HepG2 (cell line): ENCODE measurements around the gene MAPK8IP1. TPM values are rescaled to one million over a fixed set of nuclear protein-coding genes. Genes with fewer than 3 reads are reported as not detected.

ENCODE experiments used
- CHCHD3 ChIP-seq: sonication (generic); formaldehyde crosslinking; IDR thresholded peaks from 2 replicates; pipeline ENCODE4 v1.8.0; 2022; ENCODE audit warnings: mild to moderate bottlenecking, missing genetic modification reagents, moderate library complexity
- HMG20A ChIP-seq: IDR thresholded peaks from 2 replicates; pipeline ENCODE4 v1.6.1; 2016; ENCODE audit warnings: borderline replicate concordance
- THAP9 ChIP-seq: sonication (generic); formaldehyde crosslinking; IDR thresholded peaks from 2 replicates; pipeline ENCODE4; 2020; ENCODE audit warnings: missing genetic modification reagents, mild to moderate bottlenecking, borderline replicate concordance
- TRAFD1 ChIP-seq: sonication (generic); formaldehyde crosslinking; IDR thresholded peaks from 2 replicates; pipeline ENCODE4 v1.5.1; 2020; ENCODE audit warnings: missing genetic modification reagents, mild to moderate bottlenecking, borderline replicate concordance
- ZNF234 ChIP-seq: sonication (generic); formaldehyde crosslinking; conservative IDR thresholded peaks from 2 replicates; pipeline ENCODE4 v1.5.1; 2020; ENCODE audit warnings: mild to moderate bottlenecking, missing genetic modification reagents
- ZSCAN30 ChIP-seq: sonication (generic); formaldehyde crosslinking; IDR thresholded peaks from 2 replicates; pipeline ENCODE4 v1.5.0; 2020; ENCODE audit warnings: mild to moderate bottlenecking, missing genetic modification reagents
- polyA plus RNA-seq, 8 experiments: library from polyadenylated mRNA; depleted of rRNA in 3 of 8; stranded (reverse) in 7 of 8; unstranded in 1 of 8; fragments of >200 nt; fragmentation: Illumina TruSeq in 4 of 8; extraction: Trizol in 4 of 8; gene quantifications; 2 replicates each; pipeline versions ENCODE4 v1.2.1 to v1.2.3, GENCODE V29; 2011 to 2016; ENCODE audit warnings: low read depth in 4 of 8, missing spikeins in 1 of 8, mixed read lengths in 1 of 8; ENCODE audit not compliant: insufficient read depth in 1 of 8
- total RNA-seq, 5 experiments: library from RNA; depleted of rRNA; stranded (reverse); fragments of >200 nt; fragmentation: Illumina TruSeq; extraction: Trizol; gene quantifications; 2 replicates each; pipeline ENCODE4 v1.2.3, GENCODE V29; 2016; ENCODE audit warnings: low read depth in 1 of 5

The MAPK8IP1 gene
- total and polyA plus RNA-seq, 2 of the 13 experiments (the other 11 are each of a cell fraction or from before 2014, with no cell fraction given), result 2.2 to 4.2 TPM

GRCh38 chr11:45846174-45846675 lies 39.2 kb upstream of the MAPK8IP1 start (continued):
- TF ChIP-seq TRAFD1 (no peak), THAP9 (CRISPR knock-in tag) (no peak), CHCHD3 (no peak), ZNF234 (CRISPR knock-in tag) (no peak), ZSCAN30 (CRISPR knock-in tag) (no peak), HMG20A (CRISPR knock-in tag) (no peak)
- TF ChIP-seq, all 625 proteins: peak for 0
